HepG2 (cell line): Measurements from ENCODE around the gene TMEM184B. TPM values are rescaled to one million over a fixed set of nuclear protein-coding genes. Genes with fewer than 3 reads are reported as not detected.

Experiments
- ATAC-seq: fragments of 200-7000 bp; cut with Tn5 transposase; 3 replicates; pipeline ENCODE4 v1.9.1; 2020; ENCODE audit warnings: mild to moderate bottlenecking, moderate library complexity
- BruUV-seq: library from RNA; stranded (reverse); fragments of 400-500 nt; replicated peaks from 2 replicates; lab custom pipeline; 2021; lab: Mats Ljungman, UMichigan
- CTCF ChIA-PET: fragments of 300-600 bp; formaldehyde crosslinking; extraction: SDS; loops from one replicate; lab custom pipeline; 2021; ENCODE audit warnings: low total read pairs, inconsistent platforms, low intra/inter-chr PET ratio; lab: Yijun Ruan, JAX
- POLR2A ChIA-PET: fragments of 350-600 bp; sonication (Branson Sonifier 250); formaldehyde crosslinking; loops from one replicate; lab custom pipeline; 2020; ENCODE audit warnings: antibody characterized with exemption, inconsistent platforms; lab: Yijun Ruan, JAX
- DNase-seq: peaks from one replicate; pipeline ENCODE4 v3.0.0-alpha.2; 2015; ENCODE audit warnings: low spot score
- FAIRE-seq: peaks from 3 replicates; lab custom pipeline; 2011; peaks lifted over from hg19 to GRCh38; lab: Jason Lieb, UNC
- H2AFZ ChIP-seq: one replicate; pipeline ENCODE4 v1.6.1; 2011; ENCODE audit warnings: low read length, inconsistent platforms
- H3K27ac ChIP-seq: fragments of 300-600 bp; 3 replicates; pipeline ENCODE4 v1.8.0; 2011; ENCODE audit warnings: mixed run types, mild to moderate bottlenecking, mixed read lengths, low read length, inconsistent platforms; ENCODE audit not compliant: insufficient read depth; ENCODE audit errors: extremely low read length
- H3K27me3 ChIP-seq, 2 experiments: fragments of 200-600 bp in 1 of 2; 2 replicates in 1 of 2; 3 replicates in 1 of 2; pipeline versions ENCODE4 v1.6.0 to v1.8.0; 2011; ENCODE audit warnings: low read length in 2 of 2, mild to moderate bottlenecking in 2 of 2, moderate library complexity in 2 of 2, inconsistent platforms in 1 of 2; ENCODE audit not compliant: insufficient read depth in 2 of 2, control insufficient read depth in 1 of 2
- H3K36me3 ChIP-seq, 2 experiments: fragments of 200-600 bp in 1 of 2; replicated peaks in 1 of 2; 2 replicates in 1 of 2; 3 replicates in 1 of 2; pipeline versions ENCODE4 v1.5.1 to v1.8.0; 2011; ENCODE audit warnings: low read length in 2 of 2, inconsistent platforms in 1 of 2; ENCODE audit not compliant: insufficient read depth in 2 of 2, control insufficient read depth in 1 of 2
- H3K4me1 ChIP-seq: 2 replicates; pipeline ENCODE4 v1.5.1; 2012; ENCODE audit warnings: low read length, inconsistent platforms; ENCODE audit not compliant: insufficient read depth
- H3K4me2 ChIP-seq: 2 replicates; pipeline ENCODE4 v1.6.0; 2011; ENCODE audit warnings: low read depth, low read length, inconsistent platforms
- H3K4me3 ChIP-seq, 3 experiments: fragments of 200-600 bp in 1 of 3; sonication (generic), shearing (Covaris generic) in 1 of 3; replicated peaks in 1 of 3; 2 replicates each; pipeline ENCODE4 v1.5.1; 2011 to 2016; ENCODE audit warnings: low read length in 3 of 3, inconsistent platforms in 2 of 3, low read depth in 2 of 3, mild to moderate bottlenecking in 2 of 3, control low read depth in 1 of 3, mixed read lengths in 1 of 3; ENCODE audit not compliant: insufficient read depth in 1 of 3
- H3K79me2 ChIP-seq: one replicate; pipeline ENCODE4 v1.6.1; 2011; ENCODE audit warnings: low read length, inconsistent platforms; ENCODE audit not compliant: insufficient read depth
- H3K9ac ChIP-seq: 2 replicates; pipeline ENCODE4 v1.6.0; 2011; ENCODE audit warnings: mild to moderate bottlenecking, low read depth, low read length, inconsistent platforms; ENCODE audit not compliant: insufficient read depth
- H3K9me3 ChIP-seq: 2 replicates; pipeline ENCODE4 v1.5.1; 2012; ENCODE audit warnings: mild to moderate bottlenecking, low read length
- H4K20me1 ChIP-seq: 2 replicates; pipeline ENCODE4 v1.6.0; 2011; ENCODE audit warnings: inconsistent platforms, mild to moderate bottlenecking, low read length, moderate library complexity; ENCODE audit not compliant: insufficient read depth
- FOSL2 ChIP-seq: sonication (generic); formaldehyde crosslinking; IDR thresholded peaks from 2 replicates; pipeline ENCODE4 v1.4.0; 2020; ENCODE audit warnings: missing genetic modification reagents
- HOXA7 ChIP-seq: sonication (generic); formaldehyde crosslinking; IDR thresholded peaks from 2 replicates; pipeline ENCODE4 v1.8.1; 2022; ENCODE audit warnings: mild to moderate bottlenecking, missing genetic modification reagents, moderate library complexity
- ZNF430 ChIP-seq: sonication (generic); formaldehyde crosslinking; IDR thresholded peaks from 2 replicates; pipeline ENCODE4 v1.9.0; 2021; ENCODE audit warnings: mild to moderate bottlenecking, missing genetic modification reagents
- ZNF484 ChIP-seq: sonication (generic); formaldehyde crosslinking; IDR thresholded peaks from 2 replicates; pipeline ENCODE4 v1.5.1; 2020; ENCODE audit warnings: mild to moderate bottlenecking, low read depth, missing genetic modification reagents, borderline replicate concordance
- ZNF501 ChIP-seq: sonication (generic); formaldehyde crosslinking; IDR thresholded peaks from 2 replicates; pipeline ENCODE4 v1.5.1; 2020; ENCODE audit warnings: mild to moderate bottlenecking, moderate library complexity, missing genetic modification reagents
- WGBS: methylation state at CpG from one replicate; pipeline ENCODE4 v1.1.6; 2017; ENCODE audit warnings: low lambda C conversion rate; 5-methylcytosine and 5-hydroxymethylcytosine counted together
- in situ Hi-C: cut with HindIII; loops from 2 replicates; pipeline ENCODE4 v1.10.0; 2017; ENCODE audit warnings: low pct_unique_long_range_greater_than_20kb; ENCODE audit not compliant: extremely low pct_ligation_motif_present
- intact Hi-C: fragments of 100-400 bp; cut with micrococcal nuclease; formaldehyde crosslinking; loops from one replicate; pipeline ENCODE4 v1.10.0; 2022; ENCODE audit not compliant: unreplicated experiment
- polyA plus RNA-seq, 8 experiments: library from polyadenylated mRNA; depleted of rRNA in 3 of 8; stranded (reverse) in 7 of 8; unstranded in 1 of 8; fragments of >200 nt; fragmentation: Illumina TruSeq in 4 of 8; extraction: Trizol in 4 of 8; gene quantifications; 2 replicates each; pipeline versions ENCODE4 v1.2.1 to v1.2.3, GENCODE V29; 2011 to 2016; ENCODE audit warnings: low read depth in 4 of 8, missing spikeins in 1 of 8, mixed read lengths in 1 of 8; ENCODE audit not compliant: insufficient read depth in 1 of 8
- total RNA-seq, 5 experiments: library from RNA; depleted of rRNA; stranded (reverse); fragments of >200 nt; fragmentation: Illumina TruSeq; extraction: Trizol; gene quantifications; 2 replicates each; pipeline ENCODE4 v1.2.3, GENCODE V29; 2016; ENCODE audit warnings: low read depth in 1 of 5
- TF ChIP-seq, protein P1 (sequence below): sonication (generic); formaldehyde crosslinking; IDR thresholded peaks from 2 replicates; pipeline ENCODE4 v1.5.0; 2020; ENCODE audit warnings: missing genetic modification reagents
- TF ChIP-seq, protein P2 (sequence below): sonication (generic); formaldehyde crosslinking; IDR thresholded peaks from 2 replicates; pipeline ENCODE4 v1.5.0; 2020; ENCODE audit warnings: mild to moderate bottlenecking, missing genetic modification reagents, borderline replicate concordance
- TF ChIP-seq, protein P3 (sequence below): fragments of 450-650 bp; IDR thresholded peaks from 2 replicates; pipeline ENCODE4 v1.6.1; 2017

TMEM184B gene
- total and polyA plus RNA-seq, 2 of the 13 experiments (the other 11 are each of a cell fraction or from before 2014, with no cell fraction given), result 15.9 to 16.0 TPM

DNA sequence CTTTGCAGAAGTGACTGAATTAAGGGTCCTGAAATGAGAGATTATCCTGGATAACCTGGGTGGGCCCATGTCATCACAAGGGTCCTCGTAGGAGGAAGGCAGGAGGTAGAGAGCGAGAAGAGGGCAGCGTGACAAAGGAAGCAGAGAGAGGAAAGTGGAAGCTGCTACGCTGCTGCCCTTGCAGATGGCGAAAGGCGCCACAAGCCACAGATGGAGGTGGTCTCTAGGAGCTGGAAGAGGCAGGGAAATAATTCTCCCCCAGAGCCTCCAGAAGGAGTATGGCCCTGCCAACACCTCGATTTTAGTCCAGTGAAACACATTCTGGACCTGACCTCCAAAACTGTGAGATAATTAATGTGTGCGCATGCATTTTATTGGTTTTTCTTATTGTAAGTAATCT is 13.4 kb downstream of the TMEM184B start:
- Histone ChIP-seq H3K4me2 (no peak overlapping the region), H3K27ac (no peak overlapping the region), H3K4me3 (no peak overlapping the region), H3K36me3 (no peaks in the 10 kb centered on the region), H3K79me2 (peaks cover 14% of the 10 kb centered on the region), H3K9ac (no peak overlapping the region), H2AFZ (no peak overlapping the region), H3K4me1 (peaks cover 52% of the 10 kb centered on the region), H3K9me3 (no peaks in the 10 kb centered on the region), H3K27me3 (no peaks in the 10 kb centered on the region), H4K20me1 (no peaks in the 10 kb centered on the region; the same call in 1 of the 2 replicates)
- DNase-seq (no peak), ATAC-seq (no peak), FAIRE-seq (no peak)
- in situ Hi-C loops, result no loop called here
- no peak for TF ChIP-seq FOSL2 (CRISPR knock-in tag)
- TF ChIP-seq, protein P1, sequence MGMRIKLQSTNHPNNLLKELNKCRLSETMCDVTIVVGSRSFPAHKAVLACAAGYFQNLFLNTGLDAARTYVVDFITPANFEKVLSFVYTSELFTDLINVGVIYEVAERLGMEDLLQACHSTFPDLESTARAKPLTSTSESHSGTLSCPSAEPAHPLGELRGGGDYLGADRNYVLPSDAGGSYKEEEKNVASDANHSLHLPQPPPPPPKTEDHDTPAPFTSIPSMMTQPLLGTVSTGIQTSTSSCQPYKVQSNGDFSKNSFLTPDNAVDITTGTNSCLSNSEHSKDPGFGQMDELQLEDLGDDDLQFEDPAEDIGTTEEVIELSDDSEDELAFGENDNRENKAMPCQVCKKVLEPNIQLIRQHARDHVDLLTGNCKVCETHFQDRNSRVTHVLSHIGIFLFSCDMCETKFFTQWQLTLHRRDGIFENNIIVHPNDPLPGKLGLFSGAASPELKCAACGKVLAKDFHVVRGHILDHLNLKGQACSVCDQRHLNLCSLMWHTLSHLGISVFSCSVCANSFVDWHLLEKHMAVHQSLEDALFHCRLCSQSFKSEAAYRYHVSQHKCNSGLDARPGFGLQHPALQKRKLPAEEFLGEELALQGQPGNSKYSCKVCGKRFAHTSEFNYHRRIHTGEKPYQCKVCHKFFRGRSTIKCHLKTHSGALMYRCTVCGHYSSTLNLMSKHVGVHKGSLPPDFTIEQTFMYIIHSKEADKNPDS (CRISPR knock-in tag), result no peak
- TF ChIP-seq ZNF484 (CRISPR knock-in tag), result no peak
- TF ChIP-seq HOXA7, result no peak
- TF ChIP-seq ZNF430, result no peak
- TF ChIP-seq, protein P2, sequence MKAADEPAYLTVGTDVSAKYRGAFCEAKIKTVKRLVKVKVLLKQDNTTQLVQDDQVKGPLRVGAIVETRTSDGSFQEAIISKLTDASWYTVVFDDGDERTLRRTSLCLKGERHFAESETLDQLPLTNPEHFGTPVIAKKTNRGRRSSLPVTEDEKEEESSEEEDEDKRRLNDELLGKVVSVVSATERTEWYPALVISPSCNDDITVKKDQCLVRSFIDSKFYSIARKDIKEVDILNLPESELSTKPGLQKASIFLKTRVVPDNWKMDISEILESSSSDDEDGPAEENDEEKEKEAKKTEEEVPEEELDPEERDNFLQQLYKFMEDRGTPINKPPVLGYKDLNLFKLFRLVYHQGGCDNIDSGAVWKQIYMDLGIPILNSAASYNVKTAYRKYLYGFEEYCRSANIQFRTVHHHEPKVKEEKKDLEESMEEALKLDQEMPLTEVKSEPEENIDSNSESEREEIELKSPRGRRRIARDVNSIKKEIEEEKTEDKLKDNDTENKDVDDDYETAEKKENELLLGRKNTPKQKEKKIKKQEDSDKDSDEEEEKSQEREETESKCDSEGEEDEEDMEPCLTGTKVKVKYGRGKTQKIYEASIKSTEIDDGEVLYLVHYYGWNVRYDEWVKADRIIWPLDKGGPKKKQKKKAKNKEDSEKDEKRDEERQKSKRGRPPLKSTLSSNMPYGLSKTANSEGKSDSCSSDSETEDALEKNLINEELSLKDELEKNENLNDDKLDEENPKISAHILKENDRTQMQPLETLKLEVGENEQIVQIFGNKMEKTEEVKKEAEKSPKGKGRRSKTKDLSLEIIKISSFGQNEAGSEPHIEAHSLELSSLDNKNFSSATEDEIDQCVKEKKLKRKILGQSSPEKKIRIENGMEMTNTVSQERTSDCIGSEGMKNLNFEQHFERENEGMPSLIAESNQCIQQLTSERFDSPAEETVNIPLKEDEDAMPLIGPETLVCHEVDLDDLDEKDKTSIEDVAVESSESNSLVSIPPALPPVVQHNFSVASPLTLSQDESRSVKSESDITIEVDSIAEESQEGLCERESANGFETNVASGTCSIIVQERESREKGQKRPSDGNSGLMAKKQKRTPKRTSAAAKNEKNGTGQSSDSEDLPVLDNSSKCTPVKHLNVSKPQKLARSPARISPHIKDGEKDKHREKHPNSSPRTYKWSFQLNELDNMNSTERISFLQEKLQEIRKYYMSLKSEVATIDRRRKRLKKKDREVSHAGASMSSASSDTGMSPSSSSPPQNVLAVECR (CRISPR knock-in tag), result no peak
- TF ChIP-seq, protein P3, sequence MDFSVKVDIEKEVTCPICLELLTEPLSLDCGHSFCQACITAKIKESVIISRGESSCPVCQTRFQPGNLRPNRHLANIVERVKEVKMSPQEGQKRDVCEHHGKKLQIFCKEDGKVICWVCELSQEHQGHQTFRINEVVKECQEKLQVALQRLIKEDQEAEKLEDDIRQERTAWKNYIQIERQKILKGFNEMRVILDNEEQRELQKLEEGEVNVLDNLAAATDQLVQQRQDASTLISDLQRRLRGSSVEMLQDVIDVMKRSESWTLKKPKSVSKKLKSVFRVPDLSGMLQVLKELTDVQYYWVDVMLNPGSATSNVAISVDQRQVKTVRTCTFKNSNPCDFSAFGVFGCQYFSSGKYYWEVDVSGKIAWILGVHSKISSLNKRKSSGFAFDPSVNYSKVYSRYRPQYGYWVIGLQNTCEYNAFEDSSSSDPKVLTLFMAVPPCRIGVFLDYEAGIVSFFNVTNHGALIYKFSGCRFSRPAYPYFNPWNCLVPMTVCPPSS, result no peak
- TF ChIP-seq ZNF501, result no peak
- intact Hi-C loops, result no loop called here
- CTCF ChIA-PET, result no interaction called here
- WGBS, result 96% methylated on average over 8 of the region's 8 CpGs
- POLR2A ChIA-PET, result no interaction called here
- BruUV-seq, result no TSS peak
